CD4-positive, alpha-beta memory T cell (primary cell): ENCODE data around the gene SELENOH. TPM values are rescaled to one million over a fixed set of nuclear protein-coding genes. Genes with fewer than 3 reads are reported as not detected.

Source experiments
- CTCF ChIA-PET: fragments of 350-600 bp; sonication (Branson Sonifier 250); formaldehyde crosslinking; loops from one replicate; lab custom pipeline; 2021; ENCODE audit warnings: inconsistent platforms; ENCODE audit not compliant: partially characterized antibody; lab: Charles Lee
- POLR2A ChIA-PET: fragments of 350-600 bp; sonication (Branson Sonifier 250); formaldehyde crosslinking; loops from one replicate; lab custom pipeline; 2021; ENCODE audit not compliant: partially characterized antibody; lab: Charles Lee
- DNase-seq, 5 donors: peaks; one replicate each; pipeline versions ENCODE4 v3.0.0 to v3.0.0-alpha.2; 2020 to 2022; ENCODE audit warnings: mixed read lengths in 1 of 5
- H3K27ac ChIP-seq: one replicate; pipeline ENCODE4 v1.7.0; 2013; ENCODE audit warnings: low read depth, low read length
- H3K27me3 ChIP-seq: 2 replicates; pipeline ENCODE4 v1.7.0; 2013; ENCODE audit warnings: mild to moderate bottlenecking, low read length, moderate library complexity; ENCODE audit not compliant: insufficient read depth
- H3K36me3 ChIP-seq: 2 replicates; pipeline ENCODE4 v1.7.0; 2013; ENCODE audit warnings: mild to moderate bottlenecking, low read length, moderate library complexity; ENCODE audit not compliant: insufficient read depth
- H3K4me1 ChIP-seq: 2 replicates; pipeline ENCODE4 v1.7.0; 2013; ENCODE audit warnings: mild to moderate bottlenecking, low read length, moderate library complexity; ENCODE audit not compliant: insufficient read depth
- H3K4me3 ChIP-seq, 2 donors: one replicate each; pipeline ENCODE4 v1.7.0; 2013; ENCODE audit warnings: low read length in 2 of 2, mild to moderate bottlenecking in 1 of 2
- H3K9me3 ChIP-seq, 2 donors: one replicate each; pipeline ENCODE4 v1.7.0; 2013; ENCODE audit warnings: low read length in 2 of 2, control low read depth in 1 of 2; ENCODE audit not compliant: control insufficient read depth in 1 of 2
- H3K27ac Mint-ChIP-seq, 7 donors: one replicate each; pipeline ENCODE4 v1.8.0; 2020 to 2021; ENCODE audit warnings: mixed read lengths in 7 of 7, mild to moderate bottlenecking in 6 of 7, inconsistent platforms in 3 of 7, moderate library complexity in 3 of 7
- H3K27me3 Mint-ChIP-seq, 2 donors: one replicate each; pipeline ENCODE4 v1.8.0; 2020 to 2021; ENCODE audit warnings: mixed read lengths in 2 of 2
- H3K36me3 Mint-ChIP-seq, 2 donors: one replicate each; pipeline ENCODE4 v1.8.0; 2020 to 2021; ENCODE audit warnings: mixed read lengths in 2 of 2, inconsistent platforms in 1 of 2, mild to moderate bottlenecking in 1 of 2
- H3K4me1 Mint-ChIP-seq, 4 donors: one replicate each; pipeline ENCODE4 v1.8.0; 2020 to 2021; ENCODE audit warnings: mixed read lengths in 4 of 4, mild to moderate bottlenecking in 1 of 4
- H3K4me3 Mint-ChIP-seq, 8 donors: one replicate each; pipeline ENCODE4 v1.8.0; 2020 to 2021; ENCODE audit warnings: mixed read lengths in 8 of 8, mild to moderate bottlenecking in 7 of 8, moderate library complexity in 6 of 8, inconsistent platforms in 3 of 8
- H3K9me3 Mint-ChIP-seq, 8 donors: one replicate each; pipeline ENCODE4 v1.8.0; 2020 to 2021; ENCODE audit warnings: mixed read lengths in 8 of 8, mild to moderate bottlenecking in 5 of 8, inconsistent platforms in 3 of 8, moderate library complexity in 1 of 8
- intact Hi-C: fragments of 100-400 bp; cut with micrococcal nuclease; formaldehyde crosslinking; loops from one replicate; pipeline ENCODE4 v1.15.1; 2023
- polyA plus RNA-seq, 2 donors: library from polyadenylated mRNA; unstranded; fragments of 300-500 nt; fragmentation: Illumina TruSeq; gene quantifications; one replicate each; pipeline ENCODE4 v1.2.3, GENCODE V29; 2021
- total RNA-seq, 2 experiments: library from RNA; stranded (reverse); gene quantifications; one replicate each; pipeline ENCODE4 v1.2.3, GENCODE V29; 2021

SELENOH gene
- total and polyA plus RNA-seq, 4 experiments from 2014 or later, result 102 to 223 (median 150) TPM

- POLR2A ChIA-PET, result interaction anchor here (0.9 to 1.9 kb wide), 2 partner anchors 20 to 39 kb away, joined by 3 to 6 read pairs; partner anchors contain the start of gene SELENOH
- Histone ChIP-seq H3K36me3 (no peaks in the 10 kb centered on the region), H3K4me1 (no peaks in the 10 kb centered on the region), H3K9me3 (no peaks in the 10 kb centered on the region), H3K27ac (no peak within 1 kb of the TSS), H3K27me3 (no peaks in the 10 kb centered on the region), H3K4me3 (no peak within 1 kb of the TSS)
- Mint-ChIP-seq H3K27me3 (peaks cover 0 to 1% of the 10 kb centered on the region in 2 donors), H3K4me1 (peaks cover 0 to 1% (median 0%) of the 10 kb centered on the region in 4 donors), H3K36me3 (peaks cover 0 to under 1% of the 10 kb centered on the region in 2 donors), H3K27ac (peak within 1 kb of the TSS in 1 of 7 donors; percentile 19), H3K4me3 (peak within 1 kb of the TSS in 1 of 8 donors; percentile 52), H3K9me3 (no peaks in the 10 kb centered on the region)
- CTCF ChIA-PET, result interaction anchor here (1.3 to 5.4 kb wide), 2 partner anchors 18 to 39 kb away, joined by 4 to 44 read pairs; no protein-coding TSS in a partner anchor
- intact Hi-C loops, result no loop called here
- no peak for DNase-seq
Measured at GRCh38 chr11:57761301-57762234, 20.3 kb downstream of the SELENOH start, which contains the start of gene CTNND1. CTNND1 (plus strand) TSS chr11:57761802; CDS start chr11:57791479, 29,677 bp downstream.

GRCh38 chr11:57762235-57762861 lies 21.1 kb downstream of the SELENOH start:
- no peaks in the 10 kb centered on the region for H3K27me3 ChIP-seq

GRCh38 chr11:57763568-57763967 lies 22.3 kb downstream of the SELENOH start:
- no peaks in the 10 kb centered on the region for H3K36me3 ChIP-seq
- H3K27me3 Mint-ChIP-seq, result peaks cover 0 to 1% of the 10 kb centered on the region in 2 donors
- no peak overlapping the region for H3K4me3 Mint-ChIP-seq
- CTCF ChIA-PET, result interaction anchor here (0.6 to 1.3 kb wide), 2 partner anchors 15 to 36 kb away, joined by 3 read pairs; no protein-coding TSS in a partner anchor
- no peaks in the 10 kb centered on the region for H3K27me3 ChIP-seq
- H3K27ac ChIP-seq, result no peak overlapping the region
- no peaks in the 10 kb centered on the region for H3K4me1 ChIP-seq
- no peak overlapping the region for H3K4me3 ChIP-seq
- intact Hi-C loops, result no loop called here
- POLR2A ChIA-PET, result no interaction called here
- peaks cover 0 to 3% of the 10 kb centered on the region in 2 donors for H3K36me3 Mint-ChIP-seq
- no peak overlapping the region for H3K27ac Mint-ChIP-seq
- no peaks in the 10 kb centered on the region for H3K9me3 Mint-ChIP-seq
- no peaks in the 10 kb centered on the region for H3K9me3 ChIP-seq
- H3K4me1 Mint-ChIP-seq, result peaks cover 0 to 1% (median 0%) of the 10 kb centered on the region in 4 donors
- no peak for DNase-seq

More at GRCh38 chr11:57762235-57762861, 21.1 kb downstream of the SELENOH start:
- no peaks in the 10 kb centered on the region for H3K4me1 ChIP-seq
- CTCF ChIA-PET, result interaction anchor here (1.3 kb wide), 1 partner anchor 18 kb away, joined by 4 read pairs; no protein-coding TSS in a partner anchor
- intact Hi-C loops, result no loop called here
- peaks cover 0 to 1% (median 0%) of the 10 kb centered on the region in 4 donors for H3K4me1 Mint-ChIP-seq
- no peaks in the 10 kb centered on the region for H3K9me3 Mint-ChIP-seq
- no peak overlapping the region for H3K27ac ChIP-seq
- POLR2A ChIA-PET, result interaction anchor here (0.8 kb wide), 1 partner anchor 21 kb away, joined by 3 read pairs; the partner anchor contains the start of gene SELENOH
- peaks cover 0 to 1% of the 10 kb centered on the region in 2 donors for H3K27me3 Mint-ChIP-seq
- H3K36me3 Mint-ChIP-seq, result peaks cover 0 to 3% of the 10 kb centered on the region in 2 donors
- H3K4me3 Mint-ChIP-seq, result no peak overlapping the region
- no peaks in the 10 kb centered on the region for H3K9me3 ChIP-seq
- H3K36me3 ChIP-seq, result no peaks in the 10 kb centered on the region
- H3K27ac Mint-ChIP-seq, result no peak overlapping the region
- DNase-seq, result no peak
- no peak overlapping the region for H3K4me3 ChIP-seq

- intact Hi-C loops, result no loop called here
Measured at GRCh38 chr11:57764021-57764420, 22.7 kb downstream of the SELENOH start.

GRCh38 chr11:57764566-57764965 lies 23.3 kb downstream of the SELENOH start:
- ChIA-PET POLR2A (interaction anchor here (1.3 kb wide), 1 partner anchor 17 kb away, joined by 4 read pairs; no protein-coding TSS in a partner anchor), CTCF (interaction anchor here (1.3 kb wide), 2 partner anchors 16 to 36 kb away, joined by 3 to 5 read pairs; no protein-coding TSS in a partner anchor)
- Mint-ChIP-seq H3K4me3 (no peak overlapping the region), H3K4me1 (peaks cover 0 to 2% (median under 1%) of the 10 kb centered on the region in 4 donors), H3K36me3 (peaks cover 0 to 3% of the 10 kb centered on the region in 2 donors), H3K9me3 (no peaks in the 10 kb centered on the region), H3K27ac (peak overlapping the region in 1 of 7 donors; percentile 5), H3K27me3 (peaks cover 0 to 1% of the 10 kb centered on the region in 2 donors)
- H3K27ac ChIP-seq, result no peak overlapping the region
- no peak for DNase-seq
- no peaks in the 10 kb centered on the region for H3K9me3 ChIP-seq
- intact Hi-C loops, result no loop called here
- no peaks in the 10 kb centered on the region for H3K27me3 ChIP-seq
- no peak overlapping the region for H3K4me3 ChIP-seq
- no peaks in the 10 kb centered on the region for H3K36me3 ChIP-seq
- H3K4me1 ChIP-seq, result no peaks in the 10 kb centered on the region

More at GRCh38 chr11:57764021-57764420, 22.7 kb downstream of the SELENOH start:
- Mint-ChIP-seq H3K4me3 (no peak overlapping the region), H3K27ac (peak overlapping the region in 1 of 7 donors; percentile 0), H3K27me3 (peaks cover 0 to 1% of the 10 kb centered on the region in 2 donors), H3K9me3 (no peaks in the 10 kb centered on the region), H3K4me1 (peaks cover 0 to 1% (median 0%) of the 10 kb centered on the region in 4 donors), H3K36me3 (peaks cover 0 to 3% of the 10 kb centered on the region in 2 donors)
- no peaks in the 10 kb centered on the region for H3K27me3 ChIP-seq
- no peak for DNase-seq
- no peak overlapping the region for H3K27ac ChIP-seq
- no peaks in the 10 kb centered on the region for H3K9me3 ChIP-seq
- ChIA-PET POLR2A (interaction anchor here (1.3 kb wide), 1 partner anchor 16 kb away, joined by 4 read pairs; no protein-coding TSS in a partner anchor), CTCF (interaction anchor here (1.3 kb wide), 2 partner anchors 16 to 37 kb away, joined by 3 to 5 read pairs; no protein-coding TSS in a partner anchor)
- H3K4me1 ChIP-seq, result no peaks in the 10 kb centered on the region
- H3K36me3 ChIP-seq, result no peaks in the 10 kb centered on the region
- no peak overlapping the region for H3K4me3 ChIP-seq

GRCh38 chr11:57764972-57765371 lies 23.7 kb downstream of the SELENOH start:
- no peak overlapping the region for H3K27ac ChIP-seq
- H3K36me3 Mint-ChIP-seq, result peaks cover 0 to 3% of the 10 kb centered on the region in 2 donors
- peaks cover 0 to 5% (median under 1%) of the 10 kb centered on the region in 4 donors for H3K4me1 Mint-ChIP-seq
- intact Hi-C loops, result no loop called here
- H3K36me3 ChIP-seq, result no peaks in the 10 kb centered on the region
- ChIA-PET CTCF (interaction anchor here (1.3 to 1.4 kb wide), 3 partner anchors 10 to 36 kb away, joined by 3 to 5 read pairs (median 4); no protein-coding TSS in a partner anchor), POLR2A (interaction anchor here (1.3 kb wide), 1 partner anchor 17 kb away, joined by 4 read pairs; no protein-coding TSS in a partner anchor)
- no peak overlapping the region for H3K4me3 ChIP-seq
- H3K9me3 Mint-ChIP-seq, result no peaks in the 10 kb centered on the region
- H3K27me3 Mint-ChIP-seq, result peaks cover 0 to 1% of the 10 kb centered on the region in 2 donors
- no peak for DNase-seq
- H3K27me3 ChIP-seq, result no peaks in the 10 kb centered on the region
- no peaks in the 10 kb centered on the region for H3K9me3 ChIP-seq
- peak overlapping the region in 1 of 7 donors; percentile 21 for H3K27ac Mint-ChIP-seq
- H3K4me3 Mint-ChIP-seq, result no peak overlapping the region
- H3K4me1 ChIP-seq, result no peaks in the 10 kb centered on the region
